GM10248 (cell line): ENCODE results near the gene ADCY1.

ENCODE experiments used
- CTCF ChIA-PET: fragments of 300-600 bp; sonication (Branson Sonifier 250); formaldehyde crosslinking; extraction: SDS; loops from one replicate; lab custom pipeline; 2021; ENCODE audit warnings: antibody characterized with exemption; lab: Yijun Ruan, JAX
- POLR2A ChIA-PET: fragments of 350-650 bp; sonication (Branson Sonifier 250); formaldehyde crosslinking; extraction: SDS; loops from one replicate; lab custom pipeline; 2020; ENCODE audit warnings: antibody characterized with exemption; lab: Yijun Ruan, JAX
- DNase-seq: peaks from one replicate; pipeline ENCODE4 v3.0.0; 2012; ENCODE audit errors: extremely low spot score
- TF ChIP-seq, protein P1 (sequence below): IDR thresholded peaks from 2 replicates; pipeline ENCODE4 v1.5.1; 2012; ENCODE audit warnings: mild to moderate bottlenecking, low read depth; ENCODE audit errors: extremely low read depth, missing control alignments, control extremely low read depth

The ADCY1 gene

DNA sequence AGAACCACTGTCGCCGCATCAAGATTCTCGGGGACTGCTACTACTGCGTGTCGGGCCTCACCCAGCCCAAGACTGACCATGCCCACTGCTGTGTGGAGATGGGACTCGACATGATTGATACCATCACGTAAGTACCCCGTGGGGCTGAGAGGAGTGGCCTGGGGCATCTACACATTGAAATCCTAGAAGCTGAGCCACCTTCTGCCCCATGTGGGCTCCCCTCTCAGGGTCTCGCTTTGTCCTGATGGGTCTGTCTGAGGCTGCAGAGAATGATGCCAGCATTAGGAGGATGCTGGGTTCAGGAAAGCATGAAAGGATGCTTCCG, 74.5 kb downstream of the ADCY1 start:
- TF ChIP-seq, protein P1, sequence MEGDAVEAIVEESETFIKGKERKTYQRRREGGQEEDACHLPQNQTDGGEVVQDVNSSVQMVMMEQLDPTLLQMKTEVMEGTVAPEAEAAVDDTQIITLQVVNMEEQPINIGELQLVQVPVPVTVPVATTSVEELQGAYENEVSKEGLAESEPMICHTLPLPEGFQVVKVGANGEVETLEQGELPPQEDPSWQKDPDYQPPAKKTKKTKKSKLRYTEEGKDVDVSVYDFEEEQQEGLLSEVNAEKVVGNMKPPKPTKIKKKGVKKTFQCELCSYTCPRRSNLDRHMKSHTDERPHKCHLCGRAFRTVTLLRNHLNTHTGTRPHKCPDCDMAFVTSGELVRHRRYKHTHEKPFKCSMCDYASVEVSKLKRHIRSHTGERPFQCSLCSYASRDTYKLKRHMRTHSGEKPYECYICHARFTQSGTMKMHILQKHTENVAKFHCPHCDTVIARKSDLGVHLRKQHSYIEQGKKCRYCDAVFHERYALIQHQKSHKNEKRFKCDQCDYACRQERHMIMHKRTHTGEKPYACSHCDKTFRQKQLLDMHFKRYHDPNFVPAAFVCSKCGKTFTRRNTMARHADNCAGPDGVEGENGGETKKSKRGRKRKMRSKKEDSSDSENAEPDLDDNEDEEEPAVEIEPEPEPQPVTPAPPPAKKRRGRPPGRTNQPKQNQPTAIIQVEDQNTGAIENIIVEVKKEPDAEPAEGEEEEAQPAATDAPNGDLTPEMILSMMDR: no peak
- DNase-seq: no peak
- ChIA-PET POLR2A (no interaction called here), CTCF (interaction anchor here (1.5 to 1.6 kb wide), 2 partner anchors 15 to 513 kb away, joined by 3 to 10 read pairs; no protein-coding TSS in a partner anchor)

DNA sequence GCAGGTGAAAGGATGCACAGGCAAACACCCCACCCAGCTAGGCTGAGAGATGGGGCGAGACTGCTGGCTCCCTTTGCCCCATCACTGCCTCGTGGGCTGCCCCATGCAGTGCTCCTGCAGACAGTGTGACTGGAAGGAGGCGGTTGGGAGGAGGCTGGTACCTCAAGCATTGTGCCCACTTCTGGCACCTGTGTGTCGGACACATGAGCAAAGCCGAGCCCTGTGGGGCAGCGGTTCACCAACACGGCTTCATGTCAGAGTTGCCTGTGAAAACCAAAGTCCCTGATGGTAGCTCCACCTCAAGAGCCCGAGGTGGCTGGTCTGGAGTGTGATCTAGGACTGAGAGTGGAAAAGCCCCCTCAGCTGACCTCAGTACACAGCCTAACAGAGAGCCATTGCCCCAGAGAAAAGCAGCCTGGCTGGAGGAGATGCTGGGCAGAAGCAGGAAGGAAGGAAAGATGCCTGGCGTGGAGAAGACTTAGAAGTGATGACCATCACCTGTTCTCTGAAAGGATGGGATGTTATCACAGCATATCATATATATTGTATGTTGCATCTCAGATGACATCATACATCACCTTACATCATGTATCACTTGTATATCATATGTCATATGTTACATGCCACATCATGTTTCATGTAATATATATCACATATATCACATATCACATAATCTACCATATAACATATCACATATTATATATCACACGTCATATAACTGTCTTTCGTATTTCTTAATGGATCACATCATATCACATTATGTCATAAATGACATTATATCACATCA, 75.6 kb downstream of the ADCY1 start:
- POLR2A ChIA-PET: no interaction called here
- TF ChIP-seq, protein P1: no peak
- DNase-seq: no peak
- CTCF ChIA-PET: interaction anchor here (1.5 to 1.6 kb wide), 2 partner anchors 14 to 514 kb away, joined by 3 to 10 read pairs; no protein-coding TSS in a partner anchor

DNA sequence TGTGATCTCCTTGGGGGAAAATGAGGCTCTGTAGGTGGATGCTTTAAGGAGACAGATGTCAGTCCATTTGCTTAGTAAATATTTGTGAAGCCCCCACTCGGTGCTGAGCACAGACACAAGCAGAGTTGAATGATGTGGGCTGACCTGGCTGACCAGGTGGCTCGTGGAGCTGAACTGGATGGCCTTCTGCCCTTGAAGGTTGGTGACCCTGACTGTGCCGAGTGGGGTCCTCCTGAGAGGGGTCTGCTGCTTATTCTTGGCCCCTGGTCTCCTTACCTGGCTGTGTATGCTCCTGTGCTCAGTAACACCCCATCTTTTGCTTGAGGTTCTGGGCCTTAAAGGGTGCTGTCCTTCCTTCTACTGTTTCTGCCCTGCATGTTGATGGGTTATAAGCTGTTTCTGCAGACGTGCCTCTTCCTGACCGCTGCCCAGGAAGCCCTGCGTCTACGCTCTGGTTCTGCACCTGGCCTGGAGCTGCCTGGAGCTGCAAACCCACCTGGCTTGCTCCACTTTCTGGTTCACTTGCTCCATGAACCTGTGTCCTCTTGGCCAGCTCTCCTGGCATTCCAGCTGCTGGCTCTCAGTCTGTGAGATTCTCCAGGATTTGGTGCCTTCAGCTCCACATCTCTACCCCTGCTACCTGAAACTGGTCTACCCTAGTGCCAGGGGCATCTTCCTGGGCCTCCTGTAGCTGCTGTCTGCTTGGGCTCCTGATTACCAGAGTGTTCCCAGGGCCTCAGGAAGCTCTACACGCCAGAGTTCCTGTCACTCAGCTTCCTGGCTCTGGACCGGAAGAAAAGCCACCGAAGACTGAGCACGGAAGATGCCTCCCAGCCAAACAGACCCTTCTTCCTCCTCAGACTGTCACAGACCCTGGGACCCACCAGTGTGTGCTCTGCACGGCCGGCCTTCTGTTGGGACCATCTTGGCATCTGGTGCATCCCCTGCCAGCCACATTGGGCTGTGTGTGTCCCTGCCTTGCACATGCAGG, 76.5 kb downstream of the ADCY1 start:
- TF ChIP-seq, protein P1: no peak
- POLR2A ChIA-PET: no interaction called here
- DNase-seq: no peak
- CTCF ChIA-PET: interaction anchor here (1.1 to 2.2 kb wide), 2 partner anchors 9 to 12 kb away, joined by 4 to 10 read pairs; no protein-coding TSS in a partner anchor

DNA sequence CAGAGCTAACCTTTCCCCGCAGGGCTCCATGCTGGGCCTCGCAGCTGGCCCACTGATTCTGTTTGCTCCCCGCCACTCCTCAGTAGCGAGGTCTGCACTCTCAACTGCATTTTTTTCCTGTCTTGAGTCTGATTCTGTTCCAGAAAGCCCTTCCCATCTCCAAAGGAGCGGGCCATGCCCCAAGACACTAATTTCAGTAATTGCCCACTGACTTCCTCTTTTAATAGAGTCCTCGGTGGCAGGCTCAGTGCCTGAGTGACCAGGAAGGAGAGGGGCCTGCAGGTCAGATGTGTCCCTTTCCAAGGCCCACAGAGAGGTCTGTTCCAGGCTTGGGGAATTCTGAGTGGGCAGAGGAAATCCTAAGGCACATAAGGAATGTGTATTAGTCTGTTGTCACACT, 77.4 kb downstream of the ADCY1 start:
- POLR2A ChIA-PET: no interaction called here
- TF ChIP-seq, protein P1: no peak
- CTCF ChIA-PET: interaction anchor here (1.1 to 2.2 kb wide), 2 partner anchors 9 to 11 kb away, joined by 4 to 10 read pairs; no protein-coding TSS in a partner anchor

DNA sequence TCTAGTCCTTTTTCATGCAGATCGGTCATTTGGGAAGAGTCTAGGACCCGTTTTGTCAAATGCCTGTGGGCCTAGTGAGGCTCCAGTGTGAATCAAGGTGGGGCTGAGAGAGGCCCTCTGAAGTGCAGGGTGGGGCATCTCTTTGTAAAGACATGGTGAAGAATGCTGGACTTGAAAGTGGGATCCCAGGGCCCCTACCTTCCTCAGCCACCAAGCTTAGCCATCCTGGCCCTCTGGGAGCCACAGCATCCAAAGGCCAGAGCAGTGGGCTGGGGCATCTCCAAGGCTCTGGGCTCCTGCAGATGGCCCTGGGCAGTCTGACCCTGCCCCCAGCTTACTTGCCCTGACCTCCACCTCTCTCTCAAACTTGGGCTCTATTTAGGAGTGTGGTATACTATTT, 78.5 kb downstream of the ADCY1 start:
- DNase-seq: no peak
- ChIA-PET CTCF (interaction anchor here (1.5 kb wide), 1 partner anchor 10 kb away, joined by 9 read pairs; no protein-coding TSS in a partner anchor), POLR2A (no interaction called here)
- TF ChIP-seq, protein P1: no peak

More for the DNA sequence above, 77.4 kb downstream of the ADCY1 start:
- no peak for DNase-seq
